Adrenal gland (tissue), 12 donors: ENCODE results near the gene RASAL1. TPM values are rescaled to one million over a fixed set of nuclear protein-coding genes. Genes with fewer than 3 reads are reported as not detected.

Experiments
- DNase-seq, 7 donors: peaks; one replicate each; pipeline ENCODE4 v3.0.0-alpha.2; 2019 to 2020
- H3K27ac ChIP-seq, 5 donors: fragments of 200-600 bp; sonication (generic) in 4 of 5; 1 replicate in 3 of 5; 2 replicates in 2 of 5; pipeline versions ENCODE4 v1.5.1 to v1.8.0; 2016 to 2020; ENCODE audit warnings: mild to moderate bottlenecking in 1 of 5
- H3K27me3 ChIP-seq: fragments of 200-600 bp; 2 replicates; pipeline ENCODE4 v1.8.0; 2021
- H3K36me3 ChIP-seq, 2 donors: fragments of 200-600 bp; replicated peaks in 1 of 2; 1 replicate in 1 of 2; 2 replicates in 1 of 2; pipeline versions ENCODE4 v1.5.1 to v1.8.0; 2018 to 2022
- H3K4me1 ChIP-seq, 2 donors: fragments of 200-600 bp; replicated peaks in 1 of 2; 1 replicate in 1 of 2; 2 replicates in 1 of 2; pipeline versions ENCODE4 v1.5.1 to v1.8.0; 2018 to 2021
- H3K4me3 ChIP-seq, 4 donors: fragments of 200-600 bp; sonication (generic) in 3 of 4; one replicate each; pipeline ENCODE4 v1.5.1; 2016 to 2018
- H3K9me3 ChIP-seq, 3 donors: fragments of 200-600 bp; sonication (generic) in 1 of 3; replicated peaks in 1 of 3; 1 replicate in 2 of 3; 2 replicates in 1 of 3; pipeline versions ENCODE4 v1.5.1 to v1.8.0; 2016 to 2021
- CTCF ChIP-seq, 6 experiments: fragments of 450-650 bp in 4 of 6; fragments of 200-600 bp in 2 of 6; sonication (generic) in 1 of 6; IDR thresholded peaks; 1 replicate in 5 of 6; 2 replicates in 1 of 6; pipeline versions ENCODE4 v1.5.1 to v1.8.0; 2016 to 2021; ENCODE audit warnings: antibody characterized with exemption in 6 of 6, mild to moderate bottlenecking in 2 of 6, moderate library complexity in 1 of 6
- POLR2A ChIP-seq, 2 donors: fragments of 450-650 bp; IDR thresholded peaks; one replicate each; pipeline ENCODE4 v1.6.1; 2017; ENCODE audit warnings: antibody characterized with exemption in 2 of 2, mild to moderate bottlenecking in 2 of 2, moderate library complexity in 1 of 2
- WGBS, 4 donors: extraction: QIAGEN DNeasy Blood & Tissue Kit in 2 of 4; methylation state at CpG; one replicate each; pipeline versions ENCODE4 v1.1.5 to v1.1.7; 2013 to 2017; 5-methylcytosine and 5-hydroxymethylcytosine counted together
- intact Hi-C, 2 donors: fragments of 100-400 bp; cut with DNase I; formaldehyde crosslinking; loops; one replicate each; pipeline versions ENCODE4 v1.14.1 to v1.15.0; 2022 to 2023
- polyA plus RNA-seq, 3 donors: library from polyadenylated mRNA; stranded (reverse); fragments of 200-250 nt in 2 of 3; fragments of 350-450 nt in 1 of 3; fragmentation: Illumina TruSeq in 1 of 3; extraction: RNeasy Lipid Tissue Mini Kit (QIAGEN cat#74804) in 1 of 3; gene quantifications; one replicate each; pipeline ENCODE4 v1.2.3, GENCODE V29; 2013 to 2014
- total RNA-seq, 9 donors: library from RNA; depleted of rRNA in 4 of 9; stranded (reverse); fragments of >200 nt in 4 of 9; fragments of 120-200 nt in 1 of 9; fragmentation: NEBNext Ultra II Directional in 1 of 9; extraction: Animal tissue kit (Norgen Biotek cat#: 25700) in 1 of 9; gene quantifications; one replicate each; pipeline versions ENCODE4 v1.1.0 to v1.2.4, GENCODE V29; 2013 to 2023
- donor health status: healthy with polysubstance abuse.
- donor health status: Bipolar disorder and iron deficiency.
- donor health status: DM: yes; HTN: yes; CAD: no.
- donor health status: DM: no; HTN: no; CAD: no.
- donor health status: DM: no; HTN: no; CAD: no.
- donor health status: DM: yes; HTN: yes; CAD: no.

Gene RASAL1
- total and polyA plus RNA-seq, 12 donors = 22.6 to 90.4 (median 43.3) TPM

- 30 to 65% (median 40%) methylated on average over 2 to 6 of the region's 6 CpGs for WGBS, 4 donors
Measured at GRCh38 chr12:113134521-113134951, 1.0 kb downstream of the RASAL1 start.

GRCh38 chr12:113134071-113134470 is 1.5 kb downstream of the RASAL1 start:
- Histone ChIP-seq H3K4me3 (peak overlapping the region in 1 of 4 donors; percentile 59), H3K27ac (peak overlapping the region in 3 of 5 donors; percentile 51 to 88 (median 68)), H3K36me3 (no peaks in the 10 kb centered on the region), H3K9me3 (no peaks in the 10 kb centered on the region), H3K27me3 (no peaks in the 10 kb centered on the region), H3K4me1 (peaks cover 0 to 22% of the 10 kb centered on the region in 2 donors)
- intact Hi-C loops = no loop called here
- no peak for TF ChIP-seq POLR2A (IDR thresholded peaks at IDR 0.05)
- TF ChIP-seq CTCF (IDR thresholded peaks at IDR 0.05) = no peak
- WGBS, 4 donors = 17 to 64% (median 58%) methylated on average over 1 to 2 of the region's 2 CpGs
- no peak for DNase-seq

More at GRCh38 chr12:113134521-113134951, 1.0 kb downstream of the RASAL1 start:
- TF ChIP-seq POLR2A (IDR thresholded peaks at IDR 0.05) = no peak
- TF ChIP-seq CTCF (IDR thresholded peaks at IDR 0.05) = no peak
- peak overlapping the region in 2 of 4 donors; percentile 22 to 59 for H3K4me3 ChIP-seq
- H3K9me3 ChIP-seq = no peaks in the 10 kb centered on the region
- H3K4me1 ChIP-seq = peaks cover 0 to 22% of the 10 kb centered on the region in 2 donors
- intact Hi-C loops = no loop called here
- DNase-seq = no peak
- no peaks in the 10 kb centered on the region for H3K36me3 ChIP-seq
- H3K27me3 ChIP-seq = no peaks in the 10 kb centered on the region
- peak overlapping the region in 3 of 5 donors; percentile 8 to 88 (median 68) for H3K27ac ChIP-seq

GRCh38 chr12:113133666-113134065 is 1.9 kb downstream of the RASAL1 start:
- H3K27me3 ChIP-seq = no peaks in the 10 kb centered on the region
- H3K36me3 ChIP-seq = no peaks in the 10 kb centered on the region
- no peaks in the 10 kb centered on the region for H3K9me3 ChIP-seq
- peak in 1 of 7 donors; percentile 31 for DNase-seq
- H3K4me1 ChIP-seq = peaks cover 0 to 22% of the 10 kb centered on the region in 2 donors
- H3K27ac ChIP-seq = peak overlapping the region in 3 of 5 donors; percentile 51 to 88 (median 68)
- peak overlapping the region in 1 of 4 donors; percentile 59 for H3K4me3 ChIP-seq
- TF ChIP-seq CTCF (IDR thresholded peaks at IDR 0.05) = no peak
- TF ChIP-seq POLR2A (IDR thresholded peaks at IDR 0.05) = no peak
- WGBS, 4 donors = 33 to 56% (median 54%) methylated on average over 1 to 3 of the region's 3 CpGs; no CpG with 5 or more reads in 1 of the 4 donors
- intact Hi-C loops = no loop called here

GRCh38 chr12:113133036-113133435 is 2.5 kb downstream of the RASAL1 start:
- Histone ChIP-seq H3K4me3 (no peak overlapping the region), H3K36me3 (no peaks in the 10 kb centered on the region), H3K4me1 (peaks cover 0 to 22% of the 10 kb centered on the region in 2 donors), H3K27ac (peak overlapping the region in 3 of 5 donors; percentile 51 to 88 (median 68)), H3K27me3 (no peaks in the 10 kb centered on the region), H3K9me3 (no peaks in the 10 kb centered on the region)
- intact Hi-C loops = no loop called here
- DNase-seq = peak in 6 of 7 donors; percentile 38 to 80 (median 70)
- TF ChIP-seq CTCF (IDR thresholded peaks at IDR 0.05) (no peak), POLR2A (IDR thresholded peaks at IDR 0.05) (no peak)
- WGBS, 4 donors = 36 to 69% (median 40%) methylated on average over 3 to 6 of the region's 6 CpGs
